Endothelial cell (in vitro differentiated cells): ENCODE measurements around the gene GALNT9. TPM values are rescaled to one million over a fixed set of nuclear protein-coding genes. Genes with fewer than 3 reads are reported as not detected.

Source experiments
- DNase-seq: peaks from one replicate; pipeline ENCODE4 v3.0.0; 2021; ENCODE audit warnings: low spot score
- H3K27ac Mint-ChIP-seq: one replicate; pipeline ENCODE4 v1.8.0; 2021; ENCODE audit warnings: mixed read lengths, inconsistent platforms; ENCODE audit not compliant: unreplicated experiment
- H3K27me3 Mint-ChIP-seq: one replicate; pipeline ENCODE4 v1.8.0; 2021; ENCODE audit warnings: mild to moderate bottlenecking, moderate library complexity, mixed read lengths, inconsistent platforms; ENCODE audit not compliant: unreplicated experiment
- H3K36me3 Mint-ChIP-seq: one replicate; pipeline ENCODE4 v1.8.0; 2021; ENCODE audit warnings: mild to moderate bottlenecking, low read depth, mixed read lengths, inconsistent platforms; ENCODE audit not compliant: unreplicated experiment
- H3K4me1 Mint-ChIP-seq: one replicate; pipeline ENCODE4 v1.8.0; 2021; ENCODE audit warnings: mild to moderate bottlenecking, mixed read lengths, inconsistent platforms; ENCODE audit not compliant: unreplicated experiment
- H3K4me3 Mint-ChIP-seq: one replicate; pipeline ENCODE4 v1.8.0; 2021; ENCODE audit warnings: mild to moderate bottlenecking, mixed read lengths, inconsistent platforms; ENCODE audit not compliant: unreplicated experiment
- H3K9me3 Mint-ChIP-seq: one replicate; pipeline ENCODE4 v1.8.0; 2021; ENCODE audit warnings: mixed read lengths, inconsistent platforms; ENCODE audit not compliant: unreplicated experiment
- CTCF ChIP-seq: fragments of 200-600 bp; sonication (generic); IDR thresholded peaks from one replicate; pipeline ENCODE4 v1.5.0; 2021; ENCODE audit warnings: antibody characterized with exemption; ENCODE audit not compliant: unreplicated experiment
- total RNA-seq: library from RNA; stranded (reverse); fragmentation: NEBNext Ultra II Directional; extraction: Animal tissue kit (Norgen Biotek cat#: 25700); gene quantifications from one replicate; pipeline ENCODE4 v1.2.1, GENCODE V29; 2021; ENCODE audit not compliant: unreplicated experiment

The GALNT9 gene
- total RNA-seq, 1 donor from 2014 or later = not detected

- Mint-ChIP-seq H3K4me1 (no peaks in the 10 kb centered on the region), H3K27me3 (peaks cover 20% of the 10 kb centered on the region), H3K9me3 (no peaks in the 10 kb centered on the region), H3K27ac (no peak overlapping the region), H3K4me3 (no peak overlapping the region), H3K36me3 (no peaks in the 10 kb centered on the region)
- no peak for DNase-seq
- no peak for TF ChIP-seq CTCF
Observed at GRCh38 chr12:132170637-132171292, 158.6 kb downstream of the GALNT9 start.

DNA sequence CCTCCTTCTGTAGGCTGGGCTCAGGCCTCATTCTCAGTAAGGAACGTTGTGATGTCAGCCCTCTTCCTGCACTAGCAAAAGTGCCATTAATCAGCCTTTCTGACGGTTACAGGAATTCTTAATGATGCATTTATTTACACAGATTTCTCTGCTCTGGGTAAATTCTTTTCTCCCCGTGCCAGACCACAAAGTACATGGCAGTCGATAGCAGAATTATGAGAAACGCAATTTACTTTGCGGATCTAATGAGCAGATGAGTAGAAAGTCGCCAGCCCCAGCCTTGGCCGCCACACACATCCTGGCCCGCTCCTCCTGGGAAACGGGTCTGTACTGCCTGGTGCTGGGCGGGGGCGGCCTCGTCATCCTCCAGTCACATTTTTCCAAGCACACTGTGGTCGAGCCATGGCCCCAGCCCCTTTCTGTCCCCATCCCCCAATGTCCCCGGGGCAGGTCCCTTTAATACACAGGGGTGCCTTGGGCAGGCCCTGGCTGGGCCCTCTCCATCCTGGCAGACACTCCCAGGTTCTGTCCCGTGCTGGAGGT is 159.2 kb downstream of the GALNT9 start:
- Mint-ChIP-seq H3K9me3 (no peaks in the 10 kb centered on the region), H3K4me1 (no peaks in the 10 kb centered on the region), H3K27ac (no peak overlapping the region), H3K27me3 (peaks cover 19% of the 10 kb centered on the region), H3K4me3 (no peak overlapping the region), H3K36me3 (no peaks in the 10 kb centered on the region)
- no peak for DNase-seq
- TF ChIP-seq CTCF = no peak

DNA sequence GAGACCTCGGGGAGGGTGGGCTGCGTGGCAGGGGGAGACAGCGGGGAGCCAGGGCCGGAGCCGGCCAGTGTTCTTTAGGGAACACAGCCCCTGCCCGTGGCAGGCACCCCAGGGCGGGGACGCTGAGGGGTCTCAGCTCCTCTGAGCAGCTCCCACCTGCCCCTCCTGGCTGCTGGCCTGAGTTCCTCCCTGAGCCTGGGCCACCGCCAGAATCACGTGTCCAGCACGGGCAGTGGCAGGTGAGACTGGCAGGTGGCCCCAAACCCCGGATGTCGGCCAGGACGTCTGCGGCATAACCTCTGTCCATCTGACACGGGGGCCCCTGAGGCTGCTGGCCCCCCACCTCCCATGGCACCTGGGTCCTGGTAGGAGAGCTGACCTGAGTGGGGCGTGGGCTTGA is 160.0 kb downstream of the GALNT9 start:
- Mint-ChIP-seq H3K27ac (no peak overlapping the region), H3K4me1 (no peaks in the 10 kb centered on the region), H3K4me3 (no peak overlapping the region), H3K27me3 (peaks cover 17% of the 10 kb centered on the region), H3K36me3 (no peaks in the 10 kb centered on the region), H3K9me3 (no peaks in the 10 kb centered on the region)
- TF ChIP-seq CTCF = no peak
- no peak for DNase-seq

DNA sequence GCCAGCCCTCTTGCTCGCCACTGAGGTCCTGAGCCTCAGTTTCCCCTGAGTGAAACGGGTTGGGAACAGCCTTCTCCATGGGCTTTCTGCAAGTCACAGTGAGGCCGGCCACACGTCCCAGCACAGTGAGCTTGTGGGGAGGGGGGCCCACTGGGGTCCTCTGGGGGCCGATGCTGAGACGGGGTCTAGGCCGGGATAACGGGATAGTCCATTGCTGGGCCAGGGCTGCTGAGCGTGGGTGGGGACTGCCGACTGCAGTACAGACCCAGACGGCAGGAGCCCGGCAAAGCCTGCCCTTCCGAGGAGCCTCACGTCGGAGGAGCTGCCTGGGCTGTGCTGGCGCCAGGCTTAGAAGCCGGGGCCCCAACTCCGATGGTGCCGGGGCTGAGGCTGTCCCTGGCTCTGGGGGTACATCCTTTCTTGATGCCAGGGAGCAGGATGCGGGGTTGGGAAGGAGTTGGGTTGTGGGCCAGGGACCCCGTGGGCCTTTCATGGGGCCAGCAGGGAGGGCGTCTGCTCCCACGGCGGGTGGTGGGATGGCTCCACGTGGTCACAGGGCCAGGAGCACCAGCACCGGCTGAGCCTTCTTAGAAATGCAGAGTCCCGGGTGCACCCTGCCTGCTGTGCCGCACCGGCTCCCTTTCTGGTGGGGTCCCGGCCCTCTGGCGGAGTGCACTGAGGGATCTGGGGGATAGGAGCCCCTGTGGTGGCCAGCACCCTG is 160.9 kb downstream of the GALNT9 start:
- no peak for DNase-seq
- TF ChIP-seq CTCF = no peak
- no peaks in the 10 kb centered on the region for H3K4me1 Mint-ChIP-seq
- H3K27ac Mint-ChIP-seq = no peak overlapping the region
- H3K9me3 Mint-ChIP-seq = no peaks in the 10 kb centered on the region
- no peak overlapping the region for H3K4me3 Mint-ChIP-seq
- no peaks in the 10 kb centered on the region for H3K36me3 Mint-ChIP-seq
- peaks cover 17% of the 10 kb centered on the region for H3K27me3 Mint-ChIP-seq
